ENCODE results near the gene CSGALNACT2.

CSGALNACT2 gene

DNA sequence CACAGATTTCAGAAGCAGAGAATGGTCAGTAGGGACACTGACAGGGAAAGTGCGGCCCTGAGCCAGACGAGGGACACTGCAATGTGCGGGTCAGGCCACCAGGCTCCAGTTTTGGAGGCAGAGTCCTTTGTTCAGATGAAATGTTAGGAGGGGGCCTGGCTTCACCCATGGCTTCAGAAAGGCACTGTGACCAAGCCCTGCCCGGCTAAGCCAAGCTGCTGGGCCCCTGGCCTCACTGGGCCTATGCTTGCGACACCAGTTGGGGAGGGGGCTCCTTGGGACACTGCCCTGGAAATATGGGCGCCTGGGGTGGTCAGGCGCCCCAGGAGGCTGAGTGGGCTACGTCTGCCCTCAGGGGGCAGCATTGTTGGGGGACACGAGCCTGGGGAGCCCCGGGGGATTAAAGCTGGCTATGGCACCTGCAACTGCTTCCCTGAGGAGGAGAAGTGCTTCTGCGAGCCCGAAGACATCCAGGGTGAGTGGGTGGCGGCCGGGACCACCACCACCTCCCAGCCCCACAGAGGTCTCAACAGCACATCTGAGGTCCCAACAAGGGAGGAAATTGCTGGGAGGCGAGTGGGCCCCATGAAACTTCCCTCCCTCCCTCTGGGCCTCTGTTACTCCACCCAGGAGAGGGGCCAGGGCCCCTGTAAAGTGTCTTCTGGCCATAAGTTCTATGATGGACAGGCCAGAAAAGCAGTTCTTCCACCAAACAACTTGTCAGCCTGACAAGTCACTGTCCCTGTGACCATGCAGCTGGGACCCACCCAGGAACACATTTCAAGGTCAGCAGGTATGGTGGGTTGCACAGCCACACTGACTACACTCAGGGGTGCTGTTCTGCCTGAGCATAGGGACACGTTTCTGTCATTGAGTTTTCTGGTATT is 24.8 kb upstream of the CSGALNACT2 start:
- Histone ChIP-seq H4K20me1 (ENCODE audit: insufficient read depth, low read length) (no peaks in the 10 kb centered on the region), H3K9ac (ENCODE audit: low read length) (no peak overlapping the region), H3K9me3 (ENCODE audit: insufficient read depth, low read length) (no peaks in the 10 kb centered on the region), H3K4me2 (ENCODE audit: low read length) (no peak overlapping the region), H3K36me3 (replicated peaks; ENCODE audit: low read depth, low read length) (no peaks in the 10 kb centered on the region), H2AFZ (ENCODE audit: low read depth, low read length) (no peak overlapping the region), H3K27ac (ENCODE audit: low read length) (no peak overlapping the region), H3K79me2 (ENCODE audit: low read length) (no peaks in the 10 kb centered on the region), H3K27me3 (ENCODE audit: low read depth, low read length) (no peaks in the 10 kb centered on the region), H3K4me3 (ENCODE audit: low read length) (no peak overlapping the region), H3K4me1 (ENCODE audit: low read length) (peaks cover 11% of the 10 kb centered on the region)
- no peak for TF ChIP-seq EZH2phosphoT487 (IDR thresholded peaks at IDR 0.05; ENCODE audit: low read depth)
- TF ChIP-seq CTCF (IDR thresholded peaks at IDR 0.05; ENCODE audit: low read depth, low read length) = no peak

DNA sequence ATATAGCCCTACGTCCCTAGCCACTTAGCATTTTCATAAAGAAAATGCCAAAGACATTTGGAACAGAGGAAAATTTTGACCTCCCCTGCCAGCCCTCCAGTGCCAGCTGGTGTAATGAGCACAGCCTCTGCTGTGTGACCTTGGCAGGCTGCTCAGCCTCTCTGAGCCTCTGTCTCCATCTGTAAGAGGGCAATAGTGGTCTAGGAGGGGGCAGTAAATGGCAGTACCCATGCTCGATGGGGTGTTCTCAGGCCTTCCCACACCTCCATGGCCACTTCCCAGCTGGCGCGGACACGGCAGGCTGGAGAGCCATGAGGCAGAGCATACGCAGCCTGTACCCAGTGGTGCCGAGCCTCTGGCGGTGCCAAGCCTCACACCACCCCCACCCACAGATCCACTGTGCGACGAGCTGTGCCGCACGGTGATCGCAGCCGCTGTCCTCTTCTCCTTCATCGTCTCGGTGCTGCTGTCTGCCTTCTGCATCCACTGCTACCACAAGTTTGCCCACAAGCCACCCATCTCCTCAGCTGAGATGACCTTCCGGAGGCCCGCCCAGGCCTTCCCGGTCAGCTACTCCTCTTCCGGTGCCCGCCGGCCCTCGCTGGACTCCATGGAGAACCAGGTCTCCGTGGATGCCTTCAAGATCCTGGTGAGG is 24.0 kb upstream of the CSGALNACT2 start:
- Histone ChIP-seq H4K20me1 (ENCODE audit: insufficient read depth, low read length) (no peaks in the 10 kb centered on the region), H3K79me2 (ENCODE audit: low read length) (no peaks in the 10 kb centered on the region), H3K4me2 (ENCODE audit: low read length) (no peak overlapping the region), H3K27ac (ENCODE audit: low read length) (no peak overlapping the region), H2AFZ (ENCODE audit: low read depth, low read length) (no peak overlapping the region), H3K4me1 (ENCODE audit: low read length) (peaks cover 11% of the 10 kb centered on the region), H3K27me3 (ENCODE audit: low read depth, low read length) (no peaks in the 10 kb centered on the region), H3K36me3 (replicated peaks; ENCODE audit: low read depth, low read length) (no peaks in the 10 kb centered on the region), H3K9me3 (ENCODE audit: insufficient read depth, low read length) (no peaks in the 10 kb centered on the region), H3K9ac (ENCODE audit: low read length) (no peak overlapping the region), H3K4me3 (ENCODE audit: low read length) (no peak overlapping the region)
- TF ChIP-seq CTCF (IDR thresholded peaks at IDR 0.05; ENCODE audit: low read depth, low read length) = no peak
- no peak for TF ChIP-seq EZH2phosphoT487 (IDR thresholded peaks at IDR 0.05; ENCODE audit: low read depth)

DNA sequence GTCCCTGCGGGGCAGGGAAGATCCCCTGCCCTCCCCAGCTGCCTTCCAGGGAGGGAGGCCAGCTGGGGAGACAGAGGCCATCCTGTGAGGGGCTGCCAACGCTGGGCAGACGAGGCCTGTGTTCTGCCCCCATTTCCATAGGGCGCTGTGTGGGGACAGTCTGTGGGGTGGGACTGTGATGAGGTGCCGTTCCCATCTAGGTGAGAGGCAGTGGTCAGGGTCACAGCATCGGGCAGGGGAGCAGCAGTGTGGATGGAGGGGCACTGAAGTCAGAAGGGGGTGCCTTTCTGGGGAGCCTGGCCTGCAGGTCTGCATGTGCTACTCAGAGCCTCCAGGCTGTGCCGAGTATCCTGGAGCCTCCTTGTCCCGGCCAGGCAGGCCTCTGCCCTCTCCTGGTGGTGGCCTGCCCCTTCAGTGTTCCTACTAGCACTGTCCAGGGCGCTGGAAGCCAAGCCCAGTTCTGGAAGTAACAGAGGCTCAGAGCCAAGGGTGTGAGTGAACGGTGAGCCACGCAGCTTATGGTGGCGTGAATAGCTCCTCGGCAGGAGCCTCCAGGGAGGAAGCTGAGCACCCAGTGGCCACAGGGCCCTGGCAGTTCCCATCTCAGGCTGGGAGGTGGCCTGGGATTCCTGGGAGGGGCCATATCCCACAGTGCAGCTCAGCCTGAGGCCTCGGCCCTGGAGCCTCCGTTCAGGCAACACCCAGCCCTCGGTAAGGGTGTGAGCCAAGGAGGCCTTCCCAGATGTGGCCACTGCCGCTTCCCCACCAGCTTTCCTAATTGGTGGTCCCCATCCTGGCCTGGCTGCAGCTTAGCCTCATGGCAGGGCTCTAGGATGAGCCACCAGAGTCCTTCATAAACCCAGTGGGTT is 23.3 kb upstream of the CSGALNACT2 start:
- Histone ChIP-seq H3K79me2 (ENCODE audit: low read length) (no peaks in the 10 kb centered on the region), H3K9ac (ENCODE audit: low read length) (no peak overlapping the region), H4K20me1 (ENCODE audit: insufficient read depth, low read length) (no peaks in the 10 kb centered on the region), H3K4me1 (ENCODE audit: low read length) (peaks cover 8% of the 10 kb centered on the region), H3K4me3 (ENCODE audit: low read length) (no peak overlapping the region), H3K36me3 (replicated peaks; ENCODE audit: low read depth, low read length) (no peaks in the 10 kb centered on the region), H3K4me2 (ENCODE audit: low read length) (no peak overlapping the region), H2AFZ (ENCODE audit: low read depth, low read length) (no peak overlapping the region), H3K27me3 (ENCODE audit: low read depth, low read length) (no peaks in the 10 kb centered on the region), H3K27ac (ENCODE audit: low read length) (no peak overlapping the region), H3K9me3 (ENCODE audit: insufficient read depth, low read length) (no peaks in the 10 kb centered on the region)
- no peak for TF ChIP-seq EZH2phosphoT487 (IDR thresholded peaks at IDR 0.05; ENCODE audit: low read depth)
- no peak for TF ChIP-seq CTCF (IDR thresholded peaks at IDR 0.05; ENCODE audit: low read depth, low read length)

Data from OCI-LY3 (cell line).